GM12892 (cell line): ENCODE measurements around the gene GJA4.

Source experiments
- POLR2A ChIP-seq: IDR thresholded peaks from 2 replicates; pipeline ENCODE4 v1.6.1; 2011; ENCODE audit warnings: low read depth, low read length, control low read depth
- POLR2AphosphoS5 ChIP-seq: IDR thresholded peaks from 2 replicates; pipeline ENCODE4 v1.6.1; 2011; ENCODE audit warnings: low read depth, low read length, control low read depth
- TAF1 ChIP-seq: IDR thresholded peaks from 2 replicates; pipeline ENCODE4 v1.6.1; 2011; ENCODE audit warnings: low read depth, mild to moderate bottlenecking, control low read depth, low read length, borderline replicate concordance

DNA sequence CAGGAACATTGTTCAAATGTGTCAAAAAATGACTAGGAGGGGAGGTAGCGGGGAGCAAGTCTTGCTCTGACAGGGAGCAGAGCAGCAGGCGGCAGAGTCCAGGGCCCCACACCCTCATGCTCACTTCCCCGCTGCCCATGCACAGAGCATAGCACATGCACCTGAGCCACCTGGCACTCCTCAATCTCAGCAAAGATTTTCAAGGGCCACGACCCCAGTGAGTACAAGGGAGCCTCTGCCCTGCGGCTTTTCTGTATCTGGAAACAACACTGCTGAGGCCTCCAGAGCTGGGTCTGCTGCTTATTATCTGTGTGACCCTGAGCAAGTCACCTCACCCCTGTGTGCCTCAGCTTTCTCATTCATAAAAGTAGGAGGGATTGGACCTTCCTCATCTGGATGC, 12.8 kb upstream of the GJA4 start:
- no peak for TF ChIP-seq POLR2A
- no peak for TF ChIP-seq POLR2AphosphoS5
- TF ChIP-seq TAF1: no peak
